HPDE6-E6E7 (cell line): ENCODE measurements around the gene DYRK2.
A peak's percentile ranks its signal among the peaks of the same experiment; 100 is the strongest.
"Not testable (repeated sequence)": the region's sequence is repeated elsewhere in the genome, so short reads cannot be mapped to it uniquely, and the experiment has no call there.

Experiments
- DNase-seq: peaks from one replicate; pipeline ENCODE4 v3.0.0; 2011; ENCODE audit warnings: missing footprints; ENCODE audit errors: extremely low spot score

DYRK2 gene

GRCh38 chr12:67669934-67670631 is 21.5 kb downstream of the DYRK2 start:
- DNase-seq: no peak

GRCh38 chr12:67671419-67671818 is 22.9 kb downstream of the DYRK2 start:
- DNase-seq: no peak

GRCh38 chr12:67671892-67672291 is 23.3 kb downstream of the DYRK2 start:
- no peak for DNase-seq

- not testable (repeated sequence) for DNase-seq
Measured at GRCh38 chr12:67672507-67672906, 24.0 kb downstream of the DYRK2 start.

GRCh38 chr12:67673509-67673908 is 25.0 kb downstream of the DYRK2 start:
- DNase-seq: not testable (repeated sequence)

GRCh38 chr12:67674417-67674816 is 25.9 kb downstream of the DYRK2 start:
- DNase-seq: no peak

- DNase-seq: no peak
Measured at GRCh38 chr12:67676624-67677023, 28.1 kb downstream of the DYRK2 start.

- no peak for DNase-seq
Measured at GRCh38 chr12:67677166-67677565, 28.6 kb downstream of the DYRK2 start.

- peak; percentile 13 for DNase-seq
Measured at GRCh38 chr12:67681105-67681778, 32.7 kb downstream of the DYRK2 start.

- no peak for DNase-seq
Measured at GRCh38 chr12:67681941-67682620, 33.5 kb downstream of the DYRK2 start.

- DNase-seq: no peak
Measured at GRCh38 chr12:67689385-67689784, 40.8 kb downstream of the DYRK2 start.

- DNase-seq: no peak
Measured at GRCh38 chr12:67690656-67691055, 42.1 kb downstream of the DYRK2 start.

GRCh38 chr12:67691220-67691619 is 42.7 kb downstream of the DYRK2 start:
- DNase-seq: no peak

- no peak for DNase-seq
Measured at GRCh38 chr12:67692135-67692534, 43.6 kb downstream of the DYRK2 start.

- DNase-seq: no peak
Measured at GRCh38 chr12:67692966-67693365, 44.4 kb downstream of the DYRK2 start.

- no peak for DNase-seq
Measured at GRCh38 chr12:67693894-67694293, 45.3 kb downstream of the DYRK2 start.

GRCh38 chr12:67694306-67694900 is 45.9 kb downstream of the DYRK2 start:
- DNase-seq: no peak

GRCh38 chr12:67695974-67696373 is 47.4 kb downstream of the DYRK2 start:
- DNase-seq: no peak

- DNase-seq: no peak
Measured at GRCh38 chr12:67697443-67697842, 48.9 kb downstream of the DYRK2 start.

- DNase-seq: no peak
Measured at GRCh38 chr12:67697967-67698366, 49.4 kb downstream of the DYRK2 start.

- DNase-seq: peak; percentile 9
Measured at GRCh38 chr12:67698672-67699581, 50.4 kb downstream of the DYRK2 start.
